Urinary bladder (tissue), 4 donors: Measurements from ENCODE around the gene GMEB2. TPM values are rescaled to one million over a fixed set of nuclear protein-coding genes. Genes with fewer than 3 reads are reported as not detected.
A peak's percentile ranks its signal among the peaks of the same experiment; 100 is the strongest.
"Not testable (repeated sequence)": the region's sequence is repeated elsewhere in the genome, so short reads cannot be mapped to it uniquely, and the experiment has no call there.

Experiments used
- DNase-seq: peaks from one replicate; pipeline ENCODE4 v3.0.0-alpha.2; 2015; ENCODE audit errors: extremely low spot score
- H3K27ac ChIP-seq: one replicate; pipeline ENCODE4 v1.5.1; 2013; ENCODE audit warnings: low read depth, mild to moderate bottlenecking, moderate library complexity
- H3K36me3 ChIP-seq: one replicate; pipeline ENCODE4 v1.6.1; 2013; ENCODE audit warnings: mild to moderate bottlenecking, moderate library complexity; ENCODE audit not compliant: insufficient read depth
- H3K4me1 ChIP-seq: one replicate; pipeline ENCODE4 v1.6.1; 2013; ENCODE audit warnings: mild to moderate bottlenecking, moderate library complexity; ENCODE audit not compliant: insufficient read depth
- H3K4me3 ChIP-seq: one replicate; pipeline ENCODE4 v1.5.1; 2013; ENCODE audit warnings: low read depth, low read length
- WGBS: extraction: QIAGEN DNeasy Blood & Tissue Kit; methylation state at CpG from one replicate; pipeline ENCODE4 v1.1.7; 2013; 5-methylcytosine and 5-hydroxymethylcytosine counted together
- polyA plus RNA-seq: library from polyadenylated mRNA; stranded (reverse); fragments of 200-250 nt; gene quantifications from one replicate; pipeline ENCODE4 v1.2.3, GENCODE V29; 2013
- total RNA-seq: library from RNA; depleted of rRNA; stranded (reverse); fragments of >200 nt; gene quantifications from one replicate; pipeline ENCODE4 v1.2.3, GENCODE V29; 2014
- donor health status: healthy with polysubstance abuse.
- donor health status: healthy.

Gene GMEB2
- total and polyA plus RNA-seq, 2 donors = 7.7 to 12.1 TPM

- H3K4me3 ChIP-seq = peak overlapping the region; percentile 55
- DNase-seq = no peak
- no peaks in the 10 kb centered on the region for H3K36me3 ChIP-seq
- under 1% methylated on average over 91 of the region's 91 CpGs for WGBS
- no peak overlapping the region for H3K27ac ChIP-seq
- H3K4me1 ChIP-seq = peaks cover 4% of the 10 kb centered on the region
These were observed 25.5 kb upstream of the GMEB2 start for GRCh38 chr20:63652192-63652980.

- DNase-seq = no peak
- Histone ChIP-seq H3K27ac (no peak overlapping the region), H3K36me3 (no peaks in the 10 kb centered on the region), H3K4me1 (peaks cover 2% of the 10 kb centered on the region), H3K4me3 (peak overlapping the region; percentile 55)
- 23% methylated on average over 11 of the region's 11 CpGs for WGBS
These were observed 25.0 kb upstream of the GMEB2 start for GRCh38 chr20:63651942-63652191.

- not testable (repeated sequence) for H3K4me1 ChIP-seq, H3K36me3 ChIP-seq, DNase-seq, H3K27ac ChIP-seq, H3K4me3 ChIP-seq
- 96% methylated on average over 25 of the region's 25 CpGs for WGBS
These were observed 23.6 kb upstream of the GMEB2 start for GRCh38 chr20:63650486-63650885.

- Histone ChIP-seq H3K4me3 (no peak overlapping the region), H3K4me1 (peaks cover 2% of the 10 kb centered on the region), H3K27ac (no peak overlapping the region), H3K36me3 (no peaks in the 10 kb centered on the region)
- DNase-seq = no peak
- WGBS = 84% methylated on average over 11 of the region's 11 CpGs
These were observed 22.1 kb upstream of the GMEB2 start for GRCh38 chr20:63648895-63649589.

- Histone ChIP-seq H3K4me3 (no peak overlapping the region), H3K4me1 (peaks cover 2% of the 10 kb centered on the region), H3K36me3 (no peaks in the 10 kb centered on the region), H3K27ac (no peak overlapping the region)
- no peak for DNase-seq
- 92% methylated on average over 6 of the region's 6 CpGs for WGBS
These were observed 21.3 kb upstream of the GMEB2 start for GRCh38 chr20:63648190-63648589.

- H3K4me3 ChIP-seq = no peak overlapping the region
- DNase-seq = no peak
- 76% methylated on average over 4 of the region's 4 CpGs for WGBS
These were observed 18.3 kb upstream of the GMEB2 start for GRCh38 chr20:63645218-63645617.

GRCh38 chr20:63643946-63644345 is 17.0 kb upstream of the GMEB2 start:
- no peaks in the 10 kb centered on the region for H3K36me3 ChIP-seq
- no peak overlapping the region for H3K4me3 ChIP-seq
- no peaks in the 10 kb centered on the region for H3K4me1 ChIP-seq
- H3K27ac ChIP-seq = no peak overlapping the region
- no peak for DNase-seq
- 90% methylated on average over 15 of the region's 15 CpGs for WGBS

More at GRCh38 chr20:63645218-63645617, 18.3 kb upstream of the GMEB2 start:
- no peaks in the 10 kb centered on the region for H3K4me1 ChIP-seq
- H3K36me3 ChIP-seq = no peaks in the 10 kb centered on the region
- no peak overlapping the region for H3K27ac ChIP-seq

GRCh38 chr20:63643499-63643898 is 16.6 kb upstream of the GMEB2 start:
- Histone ChIP-seq H3K4me3 (no peak overlapping the region), H3K4me1 (no peaks in the 10 kb centered on the region), H3K27ac (no peak overlapping the region), H3K36me3 (no peaks in the 10 kb centered on the region)
- 92% methylated on average over 10 of the region's 10 CpGs for WGBS
- DNase-seq = no peak

GRCh38 chr20:63642527-63643247 is 15.8 kb upstream of the GMEB2 start:
- no peaks in the 10 kb centered on the region for H3K36me3 ChIP-seq
- WGBS = 37% methylated on average over 29 of the region's 29 CpGs
- no peak overlapping the region for H3K27ac ChIP-seq
- no peak for DNase-seq
- H3K4me3 ChIP-seq = peak overlapping the region; percentile 11
- no peaks in the 10 kb centered on the region for H3K4me1 ChIP-seq

- Histone ChIP-seq H3K4me3 (peak overlapping the region; percentile 43), H3K27ac (no peak overlapping the region), H3K36me3 (no peaks in the 10 kb centered on the region), H3K4me1 (no peaks in the 10 kb centered on the region)
- 2% methylated on average over 84 of the region's 86 CpGs for WGBS
- peak; percentile 57 for DNase-seq
These were observed 15.1 kb upstream of the GMEB2 start for GRCh38 chr20:63641792-63642523.

GRCh38 chr20:63641146-63641791 is 14.4 kb upstream of the GMEB2 start:
- H3K36me3 ChIP-seq = no peaks in the 10 kb centered on the region
- peak overlapping the region; percentile 84 for H3K27ac ChIP-seq
- DNase-seq = no peak
- no peaks in the 10 kb centered on the region for H3K4me1 ChIP-seq
- 42% methylated on average over 41 of the region's 47 CpGs for WGBS
- peak overlapping the region; percentile 43 for H3K4me3 ChIP-seq

- not testable (repeated sequence) for H3K36me3 ChIP-seq, DNase-seq, H3K27ac ChIP-seq, H3K4me3 ChIP-seq, H3K4me1 ChIP-seq
- WGBS = 83% methylated on average over 11 of the region's 17 CpGs
These were observed 13.8 kb upstream of the GMEB2 start for GRCh38 chr20:63640686-63641085.

- Histone ChIP-seq H3K36me3 (no peaks in the 10 kb centered on the region), H3K27ac (no peak overlapping the region)
- WGBS = 77% methylated on average over 8 of the region's 8 CpGs
These were observed 13.2 kb upstream of the GMEB2 start for GRCh38 chr20:63640086-63640485.

More at GRCh38 chr20:63640086-63640485, 13.2 kb upstream of the GMEB2 start:
- no peak for DNase-seq
- H3K4me1 ChIP-seq = no peaks in the 10 kb centered on the region
- no peak overlapping the region for H3K4me3 ChIP-seq
